ENCODE measurements around the gene REPIN1.

GRCh38 chr7:150408393-150409299 is 40.0 kb downstream of the REPIN1 start:
- TF ChIP-seq, protein P1, sequence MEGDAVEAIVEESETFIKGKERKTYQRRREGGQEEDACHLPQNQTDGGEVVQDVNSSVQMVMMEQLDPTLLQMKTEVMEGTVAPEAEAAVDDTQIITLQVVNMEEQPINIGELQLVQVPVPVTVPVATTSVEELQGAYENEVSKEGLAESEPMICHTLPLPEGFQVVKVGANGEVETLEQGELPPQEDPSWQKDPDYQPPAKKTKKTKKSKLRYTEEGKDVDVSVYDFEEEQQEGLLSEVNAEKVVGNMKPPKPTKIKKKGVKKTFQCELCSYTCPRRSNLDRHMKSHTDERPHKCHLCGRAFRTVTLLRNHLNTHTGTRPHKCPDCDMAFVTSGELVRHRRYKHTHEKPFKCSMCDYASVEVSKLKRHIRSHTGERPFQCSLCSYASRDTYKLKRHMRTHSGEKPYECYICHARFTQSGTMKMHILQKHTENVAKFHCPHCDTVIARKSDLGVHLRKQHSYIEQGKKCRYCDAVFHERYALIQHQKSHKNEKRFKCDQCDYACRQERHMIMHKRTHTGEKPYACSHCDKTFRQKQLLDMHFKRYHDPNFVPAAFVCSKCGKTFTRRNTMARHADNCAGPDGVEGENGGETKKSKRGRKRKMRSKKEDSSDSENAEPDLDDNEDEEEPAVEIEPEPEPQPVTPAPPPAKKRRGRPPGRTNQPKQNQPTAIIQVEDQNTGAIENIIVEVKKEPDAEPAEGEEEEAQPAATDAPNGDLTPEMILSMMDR (IDR thresholded peaks at IDR 0.05; ENCODE audit: borderline replicate concordance, extremely low read depth, low read length, poor library complexity, severe bottlenecking) = no peak
- TF ChIP-seq EZH2 (IDR thresholded peaks at IDR 0.05; ENCODE audit: borderline replicate concordance, low read depth, low read length, severe bottlenecking) = no peak

Data from DND-41 (cell line).